Caco-2 (cell line): ENCODE results near the gene DYNAP. TPM values are rescaled to one million over a fixed set of nuclear protein-coding genes. Genes with fewer than 3 reads are reported as not detected.

Source experiments
- BruUV-seq: library from RNA; stranded (reverse); fragments of 400-500 nt; replicated peaks from 2 replicates; lab custom pipeline; 2021; lab: Mats Ljungman, UMichigan
- CTCF ChIA-PET: fragments of 300-600 bp; sonication (Branson Sonifier 250); formaldehyde crosslinking; loops from one replicate; lab custom pipeline; 2022; ENCODE audit warnings: antibody characterized with exemption; lab: Charles Lee
- POLR2A ChIA-PET: fragments of 300-600 bp; sonication (Branson Sonifier 250); formaldehyde crosslinking; loops from one replicate; lab custom pipeline; 2022; ENCODE audit warnings: antibody characterized with exemption; lab: Charles Lee
- DNase-seq, 2 experiments: peaks; one replicate each; pipeline versions ENCODE4 v3.0.0 to v3.0.0-alpha.2; 2020 to 2022
- H3K27me3 ChIP-seq: replicated peaks from 2 replicates; pipeline ENCODE4 v1.6.0; 2011; ENCODE audit warnings: low read length; ENCODE audit not compliant: control insufficient read depth, insufficient read depth
- H3K36me3 ChIP-seq: 2 replicates; pipeline ENCODE4 v1.5.1; 2011; ENCODE audit warnings: low read length; ENCODE audit not compliant: control insufficient read depth, insufficient read depth
- H3K4me1 ChIP-seq: fragments of 250-450 bp; sonication (Bioruptor Pico); 2 replicates; pipeline ENCODE4 v1.5.1; 2020; ENCODE audit warnings: mild to moderate bottlenecking
- H3K4me3 ChIP-seq: 2 replicates; pipeline ENCODE4 v1.5.1; 2011; ENCODE audit warnings: low read depth, mild to moderate bottlenecking, control low read depth, low read length
- H3K9me3 ChIP-seq: fragments of 250-450 bp; sonication (Bioruptor Pico); 2 replicates; pipeline ENCODE4 v1.5.1; 2020; ENCODE audit warnings: mild to moderate bottlenecking, moderate library complexity
- H3K27ac Mint-ChIP-seq: one replicate; pipeline ENCODE4 v1.8.0; 2022; ENCODE audit warnings: mixed read lengths; ENCODE audit not compliant: unreplicated experiment
- H3K27me3 Mint-ChIP-seq: one replicate; pipeline ENCODE4 v1.8.0; 2022; ENCODE audit warnings: mixed read lengths; ENCODE audit not compliant: insufficient read depth, unreplicated experiment
- H3K36me3 Mint-ChIP-seq: one replicate; pipeline ENCODE4 v1.8.0; 2022; ENCODE audit warnings: mild to moderate bottlenecking, mixed read lengths; ENCODE audit not compliant: insufficient read depth, unreplicated experiment
- H3K4me1 Mint-ChIP-seq: one replicate; pipeline ENCODE4 v1.8.0; 2022; ENCODE audit warnings: low read depth, mixed read lengths; ENCODE audit not compliant: unreplicated experiment
- H3K4me3 Mint-ChIP-seq: one replicate; pipeline ENCODE4 v1.8.0; 2022; ENCODE audit warnings: mild to moderate bottlenecking, moderate library complexity, mixed read lengths; ENCODE audit not compliant: unreplicated experiment
- H3K9me3 Mint-ChIP-seq: one replicate; pipeline ENCODE4 v1.8.0; 2022; ENCODE audit warnings: mixed read lengths; ENCODE audit not compliant: unreplicated experiment
- intact Hi-C: fragments of 100-400 bp; cut with micrococcal nuclease; formaldehyde crosslinking; loops from one replicate; pipeline ENCODE4 v1.10.0; 2022; ENCODE audit not compliant: unreplicated experiment
- total RNA-seq: library from RNA; stranded (reverse); gene quantifications from 2 replicates; pipeline ENCODE4 v1.2.3, GENCODE V29; 2022
- TF ChIP-seq, protein P1 (sequence below), 2 experiments: fragments of 200-600 bp in 1 of 2; IDR thresholded peaks; 1 replicate in 1 of 2; 2 replicates in 1 of 2; pipeline versions ENCODE4 v1.5.1 to v1.8.0; 2011 to 2022; ENCODE audit warnings: antibody characterized with exemption in 1 of 2, control low read depth in 1 of 2, inconsistent platforms in 1 of 2, low read depth in 1 of 2, low read length in 1 of 2, mild to moderate bottlenecking in 1 of 2, moderate library complexity in 1 of 2; ENCODE audit not compliant: insufficient read depth in 1 of 2, severe bottlenecking in 1 of 2, unreplicated experiment in 1 of 2

The DYNAP gene
- total RNA-seq, 1 experiment from 2014 or later = not detected

DNA sequence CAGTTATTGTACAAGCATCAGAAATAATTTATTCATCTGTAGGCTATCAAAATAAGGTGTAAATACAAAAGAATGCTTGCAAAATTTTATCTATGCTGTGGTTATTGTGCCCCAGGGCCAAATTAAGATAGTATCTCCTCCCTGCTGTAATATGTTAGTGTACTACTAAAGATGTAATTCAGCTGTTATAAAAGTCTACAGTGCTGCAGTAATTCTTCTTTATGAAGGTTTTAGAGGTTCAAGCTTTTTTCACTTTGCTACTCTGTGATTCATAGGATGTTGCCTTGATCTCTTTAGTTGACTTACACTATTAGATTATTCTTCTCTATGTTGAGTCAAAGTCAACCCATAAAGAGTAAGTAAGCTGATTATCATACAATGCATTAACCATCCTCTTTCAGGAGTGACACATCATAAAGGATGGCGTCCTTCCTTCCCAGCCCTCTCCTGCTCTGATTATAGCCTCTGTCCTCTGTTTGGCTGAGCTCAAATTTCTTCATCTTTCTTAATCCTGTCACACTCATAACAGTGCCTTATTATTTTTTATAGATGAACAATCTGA lies 29.3 kb upstream of the DYNAP start:
- no peaks in the 10 kb centered on the region for H3K27me3 Mint-ChIP-seq
- no peaks in the 10 kb centered on the region for H3K9me3 Mint-ChIP-seq
- BruUV-seq = no TSS peak
- intact Hi-C loops = no loop called here
- H3K27ac Mint-ChIP-seq = no peak overlapping the region
- no peaks in the 10 kb centered on the region for H3K27me3 ChIP-seq
- ChIA-PET CTCF (no interaction called here), POLR2A (no interaction called here)
- TF ChIP-seq, protein P1, sequence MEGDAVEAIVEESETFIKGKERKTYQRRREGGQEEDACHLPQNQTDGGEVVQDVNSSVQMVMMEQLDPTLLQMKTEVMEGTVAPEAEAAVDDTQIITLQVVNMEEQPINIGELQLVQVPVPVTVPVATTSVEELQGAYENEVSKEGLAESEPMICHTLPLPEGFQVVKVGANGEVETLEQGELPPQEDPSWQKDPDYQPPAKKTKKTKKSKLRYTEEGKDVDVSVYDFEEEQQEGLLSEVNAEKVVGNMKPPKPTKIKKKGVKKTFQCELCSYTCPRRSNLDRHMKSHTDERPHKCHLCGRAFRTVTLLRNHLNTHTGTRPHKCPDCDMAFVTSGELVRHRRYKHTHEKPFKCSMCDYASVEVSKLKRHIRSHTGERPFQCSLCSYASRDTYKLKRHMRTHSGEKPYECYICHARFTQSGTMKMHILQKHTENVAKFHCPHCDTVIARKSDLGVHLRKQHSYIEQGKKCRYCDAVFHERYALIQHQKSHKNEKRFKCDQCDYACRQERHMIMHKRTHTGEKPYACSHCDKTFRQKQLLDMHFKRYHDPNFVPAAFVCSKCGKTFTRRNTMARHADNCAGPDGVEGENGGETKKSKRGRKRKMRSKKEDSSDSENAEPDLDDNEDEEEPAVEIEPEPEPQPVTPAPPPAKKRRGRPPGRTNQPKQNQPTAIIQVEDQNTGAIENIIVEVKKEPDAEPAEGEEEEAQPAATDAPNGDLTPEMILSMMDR (IDR thresholded peaks at IDR 0.05; ENCODE audit: insufficient read depth in 1 of 2, low read depth in 1 of 2, low read length in 1 of 2, severe bottlenecking in 1 of 2, unreplicated experiment in 1 of 2) = no peak
- no peak overlapping the region for H3K4me3 Mint-ChIP-seq
- no peaks in the 10 kb centered on the region for H3K36me3 ChIP-seq
- no peak for DNase-seq
- no peaks in the 10 kb centered on the region for H3K9me3 ChIP-seq
- H3K4me1 ChIP-seq = no peaks in the 10 kb centered on the region
- H3K4me3 ChIP-seq = no peak overlapping the region
- H3K36me3 Mint-ChIP-seq = no peaks in the 10 kb centered on the region
- H3K4me1 Mint-ChIP-seq = no peaks in the 10 kb centered on the region

DNA sequence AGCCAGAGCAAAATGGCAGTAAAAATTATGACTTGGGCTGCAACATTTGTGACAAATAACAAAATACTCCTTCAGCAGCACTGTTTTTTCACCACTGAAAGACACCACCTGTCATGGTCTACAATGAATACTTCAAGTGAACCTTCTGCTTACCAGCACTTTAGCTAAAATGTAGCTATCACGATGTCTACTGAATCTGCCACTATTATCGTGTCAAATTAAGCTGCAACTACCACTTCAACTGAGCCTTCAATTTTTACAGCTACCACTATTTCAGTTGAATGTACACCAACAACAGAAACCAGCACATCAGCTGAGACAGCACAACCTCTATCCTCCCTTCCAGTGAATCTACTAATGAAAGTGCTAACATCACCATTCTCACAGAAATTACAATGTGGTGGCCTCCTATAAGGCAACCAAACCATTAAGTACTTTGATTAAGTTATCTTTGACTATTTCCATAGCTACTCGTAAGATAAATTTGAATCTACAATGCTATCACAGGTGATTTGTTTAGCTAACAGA lies 10.8 kb upstream of the DYNAP start:
- TF ChIP-seq, protein P1 (IDR thresholded peaks at IDR 0.05; ENCODE audit: insufficient read depth in 1 of 2, low read depth in 1 of 2, low read length in 1 of 2, severe bottlenecking in 1 of 2, unreplicated experiment in 1 of 2) = no peak
- ChIA-PET CTCF (no interaction called here), POLR2A (no interaction called here)
- Mint-ChIP-seq H3K9me3 (no peaks in the 10 kb centered on the region), H3K4me1 (peaks cover 7% of the 10 kb centered on the region), H3K36me3 (no peaks in the 10 kb centered on the region), H3K4me3 (no peak overlapping the region), H3K27me3 (no peaks in the 10 kb centered on the region), H3K27ac (no peak overlapping the region)
- Histone ChIP-seq H3K4me3 (no peak overlapping the region), H3K9me3 (no peaks in the 10 kb centered on the region), H3K36me3 (no peaks in the 10 kb centered on the region), H3K27me3 (no peaks in the 10 kb centered on the region), H3K4me1 (no peaks in the 10 kb centered on the region)
- intact Hi-C loops = no loop called here
- DNase-seq = no peak
- no TSS peak for BruUV-seq

GRCh38 chr18:54584065-54584464 lies 7.0 kb upstream of the DYNAP start:
- Histone ChIP-seq H3K4me3 (no peak overlapping the region), H3K4me1 (no peaks in the 10 kb centered on the region), H3K9me3 (no peaks in the 10 kb centered on the region), H3K36me3 (no peaks in the 10 kb centered on the region), H3K27me3 (no peaks in the 10 kb centered on the region)
- H3K27me3 Mint-ChIP-seq = no peaks in the 10 kb centered on the region
- H3K4me1 Mint-ChIP-seq = peaks cover 7% of the 10 kb centered on the region
- H3K4me3 Mint-ChIP-seq = no peak overlapping the region
- CTCF ChIA-PET = no interaction called here
- H3K27ac Mint-ChIP-seq = no peak overlapping the region
- POLR2A ChIA-PET = no interaction called here
- no peak for DNase-seq
- no peaks in the 10 kb centered on the region for H3K36me3 Mint-ChIP-seq
- TF ChIP-seq, protein P1 (IDR thresholded peaks at IDR 0.05; ENCODE audit: insufficient read depth in 1 of 2, low read depth in 1 of 2, low read length in 1 of 2, severe bottlenecking in 1 of 2, unreplicated experiment in 1 of 2) = no peak
- H3K9me3 Mint-ChIP-seq = no peaks in the 10 kb centered on the region
- BruUV-seq = no TSS peak
- intact Hi-C loops = no loop called here
